ENCODE results near the gene SLC35F4.

DNA sequence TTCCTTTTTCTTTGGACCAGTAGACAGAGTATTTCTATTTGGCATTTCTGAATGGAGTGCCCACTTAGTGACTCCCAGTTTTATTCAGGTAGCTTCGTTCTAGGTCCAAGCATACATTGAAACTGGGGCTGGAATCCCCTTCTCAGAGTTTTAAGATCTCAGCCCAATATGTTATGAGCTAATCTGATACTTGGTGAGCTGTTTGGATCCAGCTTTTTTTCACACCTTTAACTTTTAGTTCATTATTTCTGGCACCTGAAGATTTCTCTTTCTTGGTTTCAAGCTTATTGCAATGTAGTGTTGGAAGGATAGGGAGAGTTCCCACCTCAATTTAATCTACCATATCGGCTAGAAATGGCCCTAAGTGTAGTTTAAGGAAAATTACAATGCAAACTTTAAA is 318.8 kb downstream of the SLC35F4 start:
- TF ChIP-seq, protein P1, sequence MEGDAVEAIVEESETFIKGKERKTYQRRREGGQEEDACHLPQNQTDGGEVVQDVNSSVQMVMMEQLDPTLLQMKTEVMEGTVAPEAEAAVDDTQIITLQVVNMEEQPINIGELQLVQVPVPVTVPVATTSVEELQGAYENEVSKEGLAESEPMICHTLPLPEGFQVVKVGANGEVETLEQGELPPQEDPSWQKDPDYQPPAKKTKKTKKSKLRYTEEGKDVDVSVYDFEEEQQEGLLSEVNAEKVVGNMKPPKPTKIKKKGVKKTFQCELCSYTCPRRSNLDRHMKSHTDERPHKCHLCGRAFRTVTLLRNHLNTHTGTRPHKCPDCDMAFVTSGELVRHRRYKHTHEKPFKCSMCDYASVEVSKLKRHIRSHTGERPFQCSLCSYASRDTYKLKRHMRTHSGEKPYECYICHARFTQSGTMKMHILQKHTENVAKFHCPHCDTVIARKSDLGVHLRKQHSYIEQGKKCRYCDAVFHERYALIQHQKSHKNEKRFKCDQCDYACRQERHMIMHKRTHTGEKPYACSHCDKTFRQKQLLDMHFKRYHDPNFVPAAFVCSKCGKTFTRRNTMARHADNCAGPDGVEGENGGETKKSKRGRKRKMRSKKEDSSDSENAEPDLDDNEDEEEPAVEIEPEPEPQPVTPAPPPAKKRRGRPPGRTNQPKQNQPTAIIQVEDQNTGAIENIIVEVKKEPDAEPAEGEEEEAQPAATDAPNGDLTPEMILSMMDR (IDR thresholded peaks at IDR 0.05): no peak
- TF ChIP-seq EZH2 (IDR thresholded peaks at IDR 0.05; ENCODE audit: borderline replicate concordance, insufficient read depth, low read depth, low read length, poor library complexity, severe bottlenecking): no peak
